Right lobe of liver (tissue), 6 donors: ENCODE data around the gene TAF3. TPM values are rescaled to one million over a fixed set of nuclear protein-coding genes. Genes with fewer than 3 reads are reported as not detected.

ENCODE experiments used
- ATAC-seq, 4 donors: fragments of 200-7000 bp; cut with Tn5 transposase; one replicate each; pipeline ENCODE4 v1.9.1; 2020; ENCODE audit warnings: mild to moderate bottlenecking in 4 of 4, moderate library complexity in 4 of 4
- DNase-seq, 3 donors: peaks; one replicate each; pipeline ENCODE4 v3.0.0-alpha.2; 2020
- H3K27ac ChIP-seq, 3 donors: fragments of 200-600 bp; one replicate each; pipeline ENCODE4 v1.8.0; 2022
- H3K27me3 ChIP-seq, 2 donors: fragments of 200-600 bp; one replicate each; pipeline ENCODE4 v1.8.0; 2022
- H3K36me3 ChIP-seq, 4 donors: fragments of 200-600 bp; sonication (generic) in 1 of 4; one replicate each; pipeline versions ENCODE4 v1.5.1 to v1.8.0; 2017 to 2022; ENCODE audit warnings: control low read depth in 1 of 4
- H3K4me1 ChIP-seq, 4 donors: fragments of 200-600 bp; sonication (generic) in 1 of 4; one replicate each; pipeline versions ENCODE4 v1.5.1 to v1.8.0; 2017 to 2022; ENCODE audit warnings: control low read depth in 1 of 4
- H3K4me3 ChIP-seq, 3 donors: fragments of 200-600 bp; one replicate each; pipeline ENCODE4 v1.8.0; 2022
- H3K9me3 ChIP-seq, 4 donors: fragments of 200-600 bp; sonication (generic) in 1 of 4; one replicate each; pipeline versions ENCODE4 v1.5.1 to v1.8.0; 2017 to 2022; ENCODE audit warnings: control low read depth in 1 of 4
- CTCF ChIP-seq, 4 donors: fragments of 200-600 bp in 3 of 4; fragments of 450-650 bp in 1 of 4; IDR thresholded peaks; one replicate each; pipeline versions ENCODE4 v1.5.1 to v1.8.0; 2016 to 2022; ENCODE audit warnings: antibody characterized with exemption in 4 of 4, mild to moderate bottlenecking in 2 of 4
- POLR2A ChIP-seq: fragments of 450-650 bp; IDR thresholded peaks from one replicate; pipeline ENCODE4 v1.6.1; 2017; ENCODE audit warnings: antibody characterized with exemption, mild to moderate bottlenecking
- WGBS: methylation state at CpG from one replicate; pipeline ENCODE4 v1.1.6; 2018; ENCODE audit warnings: low coverage, low lambda C conversion rate; ENCODE audit not compliant: insufficient coverage; ENCODE audit errors: missing lambda C conversion rate; 5-methylcytosine and 5-hydroxymethylcytosine counted together
- intact Hi-C, 2 donors: fragments of 100-400 bp; cut with DNase I; formaldehyde crosslinking; loops; one replicate each; pipeline versions ENCODE4 v1.11.2 to v1.14.1; 2022
- total RNA-seq, 6 experiments: library from RNA; depleted of rRNA in 2 of 6; stranded (reverse); fragments of >200 nt in 2 of 6; fragmentation: NEBNext Ultra II Directional in 3 of 6; extraction: Animal tissue kit (Norgen Biotek cat#: 25700) in 3 of 6; gene quantifications; one replicate each; pipeline versions ENCODE4 v1.1.0 to v1.2.4, GENCODE V29; 2016 to 2023
- donor health status: DM: no; HTN: yes; CAD: no.
- donor health status: DM: no; HTN: no; CAD: no.
- donor health status: DM: no; HTN: no; CAD: no.
- donor health status: DM: no; HTN: yes; CAD: no.
- donor health status: DM: no; HTN: yes; CAD: no.

TAF3 gene
- total RNA-seq, 6 experiments from 2014 or later = 1.9 to 3.5 (median 3.0) TPM

GRCh38 chr10:7948371-7949000 lies 130.2 kb downstream of the TAF3 start:
- Histone ChIP-seq H3K36me3 (no peaks in the 10 kb centered on the region), H3K9me3 (no peaks in the 10 kb centered on the region), H3K27ac (no peak overlapping the region), H3K4me1 (no peaks in the 10 kb centered on the region), H3K27me3 (no peaks in the 10 kb centered on the region), H3K4me3 (no peak overlapping the region)
- TF ChIP-seq POLR2A = no peak
- TF ChIP-seq CTCF (IDR thresholded peaks at IDR 0.05) = no peak
- ATAC-seq = no peak
- 89% methylated on average over 6 of the region's 6 CpGs for WGBS
- intact Hi-C loops = no loop called here
- no peak for DNase-seq

- WGBS = 85% methylated on average over 5 of the region's 9 CpGs
- intact Hi-C loops = no loop called here
Measured at GRCh38 chr10:7950981-7951847, 132.9 kb downstream of the TAF3 start.

GRCh38 chr10:7952266-7952665 lies 134.0 kb downstream of the TAF3 start:
- no peak overlapping the region for H3K27ac ChIP-seq
- H3K27me3 ChIP-seq = no peaks in the 10 kb centered on the region
- no peaks in the 10 kb centered on the region for H3K9me3 ChIP-seq
- WGBS = 97% methylated on average over 3 of the region's 3 CpGs
- no peak overlapping the region for H3K4me3 ChIP-seq
- ATAC-seq (no peak), DNase-seq (no peak)
- no peak for TF ChIP-seq POLR2A
- intact Hi-C loops = no loop called here
- no peaks in the 10 kb centered on the region for H3K4me1 ChIP-seq
- H3K36me3 ChIP-seq = no peaks in the 10 kb centered on the region

More at GRCh38 chr10:7950981-7951847, 132.9 kb downstream of the TAF3 start:
- no peak for TF ChIP-seq POLR2A
- TF ChIP-seq CTCF (IDR thresholded peaks at IDR 0.05) = no peak
- ATAC-seq (peak in 1 of 4 donors; percentile 21), DNase-seq (no peak)
- Histone ChIP-seq H3K4me1 (no peaks in the 10 kb centered on the region), H3K36me3 (no peaks in the 10 kb centered on the region), H3K27me3 (no peaks in the 10 kb centered on the region), H3K9me3 (no peaks in the 10 kb centered on the region), H3K27ac (no peak overlapping the region), H3K4me3 (no peak overlapping the region)

- WGBS = 56% methylated on average over 2 of the region's 4 CpGs
- Histone ChIP-seq H3K9me3 (no peaks in the 10 kb centered on the region), H3K4me1 (no peaks in the 10 kb centered on the region), H3K27ac (no peak overlapping the region), H3K27me3 (no peaks in the 10 kb centered on the region), H3K36me3 (no peaks in the 10 kb centered on the region), H3K4me3 (no peak overlapping the region)
- TF ChIP-seq POLR2A (no peak), CTCF (IDR thresholded peaks at IDR 0.05) (no peak)
- intact Hi-C loops = no loop called here
- no peak for ATAC-seq
- DNase-seq = no peak
Measured at GRCh38 chr10:7953447-7953846, 135.1 kb downstream of the TAF3 start.

- DNase-seq (no peak), ATAC-seq (no peak)
- no peaks in the 10 kb centered on the region for H3K9me3 ChIP-seq
- H3K4me1 ChIP-seq = no peaks in the 10 kb centered on the region
- WGBS = 47% methylated on average over 1 of the region's 1 CpG
- TF ChIP-seq CTCF (IDR thresholded peaks at IDR 0.05) (no peak), POLR2A (no peak)
- no peak overlapping the region for H3K27ac ChIP-seq
- no peaks in the 10 kb centered on the region for H3K27me3 ChIP-seq
- intact Hi-C loops = no loop called here
- no peaks in the 10 kb centered on the region for H3K36me3 ChIP-seq
- H3K4me3 ChIP-seq = no peak overlapping the region
Measured at GRCh38 chr10:7955446-7955845, 137.1 kb downstream of the TAF3 start.
